Epithelial cell of proximal tubule (primary cell): ENCODE data around the gene SGF29. TPM values are rescaled to one million over a fixed set of nuclear protein-coding genes. Genes with fewer than 3 reads are reported as not detected.

Experiments
- DNase-seq: peaks from one replicate; pipeline ENCODE4 v3.0.0-alpha.2; 2011; ENCODE audit warnings: low read depth
- H3K4me3 ChIP-seq: 2 replicates; pipeline ENCODE4 v1.5.1; 2011; ENCODE audit warnings: low read depth, mild to moderate bottlenecking, low read length
- total RNA-seq: library from RNA; depleted of rRNA; stranded (reverse); fragments of >200 nt; gene quantifications from 2 replicates; pipeline ENCODE4 v1.2.3, GENCODE V29; 2015
- TF ChIP-seq, protein P1 (sequence below): conservative IDR thresholded peaks from 2 replicates; pipeline ENCODE4 v1.5.1; 2012; ENCODE audit warnings: low read depth, mild to moderate bottlenecking, low read length

SGF29 gene
- total RNA-seq, 1 donor from 2014 or later = 17.4 TPM

GRCh38 chr16:28554634-28555423 lies 1.1 kb downstream of the SGF29 start:
- TF ChIP-seq, protein P1, sequence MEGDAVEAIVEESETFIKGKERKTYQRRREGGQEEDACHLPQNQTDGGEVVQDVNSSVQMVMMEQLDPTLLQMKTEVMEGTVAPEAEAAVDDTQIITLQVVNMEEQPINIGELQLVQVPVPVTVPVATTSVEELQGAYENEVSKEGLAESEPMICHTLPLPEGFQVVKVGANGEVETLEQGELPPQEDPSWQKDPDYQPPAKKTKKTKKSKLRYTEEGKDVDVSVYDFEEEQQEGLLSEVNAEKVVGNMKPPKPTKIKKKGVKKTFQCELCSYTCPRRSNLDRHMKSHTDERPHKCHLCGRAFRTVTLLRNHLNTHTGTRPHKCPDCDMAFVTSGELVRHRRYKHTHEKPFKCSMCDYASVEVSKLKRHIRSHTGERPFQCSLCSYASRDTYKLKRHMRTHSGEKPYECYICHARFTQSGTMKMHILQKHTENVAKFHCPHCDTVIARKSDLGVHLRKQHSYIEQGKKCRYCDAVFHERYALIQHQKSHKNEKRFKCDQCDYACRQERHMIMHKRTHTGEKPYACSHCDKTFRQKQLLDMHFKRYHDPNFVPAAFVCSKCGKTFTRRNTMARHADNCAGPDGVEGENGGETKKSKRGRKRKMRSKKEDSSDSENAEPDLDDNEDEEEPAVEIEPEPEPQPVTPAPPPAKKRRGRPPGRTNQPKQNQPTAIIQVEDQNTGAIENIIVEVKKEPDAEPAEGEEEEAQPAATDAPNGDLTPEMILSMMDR = no peak

DNA sequence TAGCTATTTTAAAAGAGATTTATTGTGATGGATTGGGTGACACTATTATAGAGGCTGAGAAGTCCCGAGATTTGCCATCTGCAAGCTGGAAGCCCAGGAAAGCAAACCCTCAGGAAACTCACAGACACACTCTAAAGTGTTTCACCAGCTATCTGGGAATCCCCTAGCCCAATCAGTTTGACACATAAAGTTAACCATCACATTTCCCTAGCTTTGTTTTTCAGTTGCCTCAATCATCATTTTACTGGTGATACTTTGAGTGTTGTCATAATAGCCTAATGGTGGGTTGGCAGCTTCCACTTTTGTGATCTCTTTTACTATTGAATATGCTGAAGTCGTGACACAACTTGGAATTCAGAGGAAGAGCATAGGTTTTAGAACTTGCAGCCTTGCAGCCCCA lies 1.8 kb downstream of the SGF29 start:
- DNase-seq = no peak
- no peak overlapping the region for H3K4me3 ChIP-seq
- TF ChIP-seq, protein P1 = no peak

More at GRCh38 chr16:28554634-28555423, 1.1 kb downstream of the SGF29 start:
- H3K4me3 ChIP-seq = peak overlapping the region; percentile 85
- DNase-seq = no peak

DNA sequence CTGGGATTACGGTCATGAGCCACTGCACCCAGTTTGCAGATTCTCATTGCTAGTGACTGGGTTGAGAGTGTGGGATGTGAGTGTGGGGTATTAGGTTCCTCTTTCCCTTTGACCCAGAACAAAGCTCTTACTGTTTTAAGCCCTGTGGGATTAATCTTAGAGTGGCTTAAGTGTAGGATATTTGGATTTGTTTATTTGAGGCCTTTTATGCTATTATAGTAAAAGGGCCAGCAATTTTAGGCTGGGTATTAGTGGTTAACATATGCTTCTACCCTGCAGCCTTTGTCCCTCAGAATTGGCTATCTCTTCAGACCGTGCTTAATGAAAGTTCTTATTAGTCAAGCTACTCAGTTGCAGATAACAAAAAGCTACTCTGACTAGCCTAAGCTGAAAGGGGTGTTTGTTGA lies 3.2 kb downstream of the SGF29 start:
- TF ChIP-seq, protein P1 = no peak
- H3K4me3 ChIP-seq = no peak overlapping the region
- no peak for DNase-seq

GRCh38 chr16:28558456-28558855 lies 4.7 kb downstream of the SGF29 start:
- TF ChIP-seq, protein P1 = no peak
- H3K4me3 ChIP-seq = no peak overlapping the region
- no peak for DNase-seq

- TF ChIP-seq, protein P1 = no peak
- DNase-seq = no peak
- no peak overlapping the region for H3K4me3 ChIP-seq
These were observed 8.0 kb downstream of the SGF29 start for GRCh38 chr16:28561557-28562187.

- TF ChIP-seq, protein P1 = no peak
- no peak overlapping the region for H3K4me3 ChIP-seq
- DNase-seq = no peak
These were observed 8.5 kb downstream of the SGF29 start for GRCh38 chr16:28562199-28562598.
